ENCODE results near the gene LETMD1. TPM values are rescaled to one million over a fixed set of nuclear protein-coding genes. Genes with fewer than 3 reads are reported as not detected.
"Not testable (repeated sequence)": the region's sequence is repeated elsewhere in the genome, so short reads cannot be mapped to it uniquely, and the experiment has no call there.

LETMD1 gene
- total RNA-seq, 1 donor from 2014 or later, result 29.2 TPM

DNA sequence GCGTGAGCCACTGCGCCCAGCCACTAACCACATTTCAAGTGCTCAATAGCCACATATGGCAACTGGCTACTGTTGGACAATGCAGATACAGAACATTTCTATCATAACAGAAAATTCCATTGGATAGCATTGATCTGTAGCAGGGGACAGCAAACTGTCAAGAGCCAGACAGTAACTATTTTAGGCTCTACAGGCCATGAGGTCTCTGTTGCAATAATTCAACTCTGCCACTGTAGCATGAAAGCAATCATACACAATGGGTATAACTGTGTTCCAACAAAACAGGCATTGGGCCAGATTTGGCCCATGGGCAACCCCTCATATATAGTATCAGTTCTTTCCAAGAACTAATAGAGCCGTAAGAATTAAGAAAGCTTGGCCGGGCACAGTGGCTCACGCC is 27.3 kb downstream of the LETMD1 start:
- no peak overlapping the region for H3K4me3 ChIP-seq (ENCODE audit: low read depth, low read length)
- TF ChIP-seq, protein P1, sequence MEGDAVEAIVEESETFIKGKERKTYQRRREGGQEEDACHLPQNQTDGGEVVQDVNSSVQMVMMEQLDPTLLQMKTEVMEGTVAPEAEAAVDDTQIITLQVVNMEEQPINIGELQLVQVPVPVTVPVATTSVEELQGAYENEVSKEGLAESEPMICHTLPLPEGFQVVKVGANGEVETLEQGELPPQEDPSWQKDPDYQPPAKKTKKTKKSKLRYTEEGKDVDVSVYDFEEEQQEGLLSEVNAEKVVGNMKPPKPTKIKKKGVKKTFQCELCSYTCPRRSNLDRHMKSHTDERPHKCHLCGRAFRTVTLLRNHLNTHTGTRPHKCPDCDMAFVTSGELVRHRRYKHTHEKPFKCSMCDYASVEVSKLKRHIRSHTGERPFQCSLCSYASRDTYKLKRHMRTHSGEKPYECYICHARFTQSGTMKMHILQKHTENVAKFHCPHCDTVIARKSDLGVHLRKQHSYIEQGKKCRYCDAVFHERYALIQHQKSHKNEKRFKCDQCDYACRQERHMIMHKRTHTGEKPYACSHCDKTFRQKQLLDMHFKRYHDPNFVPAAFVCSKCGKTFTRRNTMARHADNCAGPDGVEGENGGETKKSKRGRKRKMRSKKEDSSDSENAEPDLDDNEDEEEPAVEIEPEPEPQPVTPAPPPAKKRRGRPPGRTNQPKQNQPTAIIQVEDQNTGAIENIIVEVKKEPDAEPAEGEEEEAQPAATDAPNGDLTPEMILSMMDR (conservative IDR thresholded peaks at IDR 0.05; ENCODE audit: low read depth, low read length), result no peak
- no peak for DNase-seq (ENCODE audit: low read depth)

DNA sequence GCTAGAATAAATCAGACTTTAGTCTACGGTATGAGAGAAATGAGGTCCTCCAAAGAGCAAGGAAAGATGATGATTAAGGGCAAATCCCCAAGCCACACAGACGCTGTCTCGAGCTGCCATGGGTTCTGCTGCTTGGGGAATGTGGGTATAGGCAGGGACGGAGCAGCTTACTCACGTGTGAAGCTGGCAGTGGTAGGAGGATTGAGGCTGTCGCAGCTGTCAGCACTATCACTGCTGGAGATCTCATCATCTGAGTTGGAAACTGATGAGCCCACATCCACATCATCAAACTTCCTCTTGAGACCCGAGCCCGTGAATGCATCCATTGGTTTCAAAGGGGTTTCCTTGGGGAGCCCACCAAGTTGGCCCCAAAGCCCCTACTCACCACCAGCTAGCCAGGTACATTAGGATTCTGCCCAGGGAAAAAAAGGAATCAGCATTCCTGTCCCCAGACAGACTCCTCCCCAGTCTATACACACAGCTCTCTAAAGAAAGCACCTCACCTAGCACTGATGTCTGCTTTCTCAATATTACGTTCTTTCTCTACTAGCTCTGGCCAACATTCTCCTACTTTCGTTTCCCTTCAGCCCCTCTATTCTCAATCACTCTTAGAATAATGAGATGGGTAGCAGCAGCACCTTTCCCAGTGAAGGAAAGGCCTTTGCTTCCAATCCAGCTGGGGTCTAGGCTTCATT is 28.3 kb downstream of the LETMD1 start:
- no peak for DNase-seq (ENCODE audit: low read depth)
- TF ChIP-seq, protein P1 (conservative IDR thresholded peaks at IDR 0.05; ENCODE audit: low read depth, low read length), result no peak
- H3K4me3 ChIP-seq (ENCODE audit: low read depth, low read length), result no peak overlapping the region

DNA sequence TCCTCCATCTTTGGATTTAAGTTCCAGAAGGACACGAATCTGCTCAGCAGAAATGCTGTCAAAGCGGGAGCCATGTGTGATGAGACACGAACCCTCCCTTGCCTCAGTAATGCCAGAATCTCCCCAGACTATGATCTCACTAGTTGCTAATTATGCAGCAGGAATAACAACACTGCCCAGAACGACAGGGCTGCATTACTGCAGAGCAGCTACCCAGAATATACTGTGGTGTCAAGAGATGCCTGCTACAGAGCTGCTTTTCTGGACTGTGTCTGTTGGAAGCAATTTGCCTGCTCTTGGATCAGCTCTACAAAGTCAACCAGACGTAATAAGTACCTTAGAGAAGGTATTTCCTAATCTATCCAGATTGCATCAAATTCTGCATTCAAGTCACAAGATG is 29.8 kb downstream of the LETMD1 start:
- no peak overlapping the region for H3K4me3 ChIP-seq (ENCODE audit: low read depth, low read length)
- no peak for DNase-seq (ENCODE audit: low read depth)
- TF ChIP-seq, protein P1 (conservative IDR thresholded peaks at IDR 0.05; ENCODE audit: low read depth, low read length), result no peak

DNA sequence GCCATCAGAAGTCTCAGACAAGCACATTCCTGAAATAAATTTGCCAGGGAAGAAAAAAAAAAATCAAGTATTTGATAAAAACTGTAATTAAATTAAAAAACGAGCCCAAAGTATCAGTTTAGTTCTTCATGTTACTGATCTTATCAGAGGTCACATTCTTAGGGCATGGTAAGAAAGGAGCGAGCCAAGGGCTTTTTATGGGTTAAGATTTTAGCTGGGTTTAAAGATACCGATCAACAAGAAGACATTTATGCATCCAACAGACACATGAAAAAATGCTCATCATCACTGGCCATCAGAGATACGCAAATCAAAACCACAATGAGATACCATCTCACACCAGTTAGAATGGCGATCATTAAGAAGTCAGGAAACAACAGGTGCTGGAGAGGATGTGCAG is 30.2 kb downstream of the LETMD1 start:
- DNase-seq (ENCODE audit: low read depth); H3K4me3 ChIP-seq (ENCODE audit: low read depth, low read length): not testable (repeated sequence)

DNA sequence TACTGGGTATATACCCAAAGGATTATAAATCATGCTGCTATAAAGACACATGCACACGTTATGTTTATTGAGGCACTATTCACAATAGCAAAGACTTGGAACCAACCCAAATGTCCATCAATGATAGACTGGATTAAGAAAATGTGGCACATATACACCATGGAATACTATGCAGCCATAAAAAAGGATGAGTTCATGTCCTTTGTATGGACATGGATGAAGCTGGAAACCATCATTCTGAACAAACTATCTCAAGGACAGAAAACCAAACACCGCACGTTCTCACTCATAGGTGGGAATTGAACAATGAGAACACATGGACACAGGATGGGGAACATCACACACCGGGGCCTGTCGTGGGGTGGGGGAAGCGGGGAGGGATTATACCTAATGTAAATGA is 30.7 kb downstream of the LETMD1 start:
- H3K4me3 ChIP-seq (ENCODE audit: low read depth, low read length), result not testable (repeated sequence)

DNA sequence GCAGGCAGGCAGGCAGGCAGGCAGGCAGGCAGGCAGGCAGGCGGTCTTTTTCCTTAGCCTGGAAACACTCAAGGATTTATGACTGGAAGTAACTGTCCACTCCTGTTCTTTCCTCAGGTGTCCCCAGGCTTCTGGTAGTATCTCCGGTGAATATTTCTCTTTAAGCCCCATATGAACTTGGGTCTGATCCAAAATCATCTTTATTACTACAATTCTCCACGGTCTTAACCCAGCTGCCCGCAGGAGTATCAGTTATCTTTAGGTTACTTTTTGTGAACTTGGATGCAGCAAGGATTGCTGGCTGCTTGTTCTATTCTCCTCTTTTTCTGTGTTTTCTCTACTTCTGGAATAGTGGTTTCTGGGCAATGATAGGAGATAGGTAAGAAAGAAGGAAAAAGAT is 32.0 kb downstream of the LETMD1 start:
- TF ChIP-seq, protein P1 (conservative IDR thresholded peaks at IDR 0.05; ENCODE audit: low read depth, low read length), result no peak
- H3K4me3 ChIP-seq (ENCODE audit: low read depth, low read length), result no peak overlapping the region
- DNase-seq (ENCODE audit: low read depth), result no peak

More for the DNA sequence above, 30.7 kb downstream of the LETMD1 start:
- not testable (repeated sequence) for DNase-seq (ENCODE audit: low read depth)

DNA sequence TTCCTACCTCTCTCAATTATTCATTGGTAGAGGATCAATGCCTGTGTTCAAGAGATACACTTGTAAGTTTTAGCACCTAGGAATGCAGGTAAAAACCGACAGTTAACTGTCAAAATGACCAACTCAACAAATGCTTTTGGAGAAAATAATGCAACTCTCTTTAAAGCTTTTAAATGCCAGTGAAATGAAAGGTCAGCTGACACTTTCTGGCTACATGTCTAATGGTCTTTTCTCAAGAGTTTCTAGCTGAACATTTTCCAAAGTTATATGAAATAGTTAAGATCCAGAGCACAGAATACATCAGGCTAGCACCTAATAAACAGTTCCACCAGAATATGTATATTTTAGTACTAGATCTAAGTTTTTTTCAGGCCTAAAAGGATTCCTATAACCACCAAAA is 33.3 kb downstream of the LETMD1 start:
- no peak overlapping the region for H3K4me3 ChIP-seq (ENCODE audit: low read depth, low read length)
- TF ChIP-seq, protein P1 (conservative IDR thresholded peaks at IDR 0.05; ENCODE audit: low read depth, low read length), result no peak
- no peak for DNase-seq (ENCODE audit: low read depth)

DNA sequence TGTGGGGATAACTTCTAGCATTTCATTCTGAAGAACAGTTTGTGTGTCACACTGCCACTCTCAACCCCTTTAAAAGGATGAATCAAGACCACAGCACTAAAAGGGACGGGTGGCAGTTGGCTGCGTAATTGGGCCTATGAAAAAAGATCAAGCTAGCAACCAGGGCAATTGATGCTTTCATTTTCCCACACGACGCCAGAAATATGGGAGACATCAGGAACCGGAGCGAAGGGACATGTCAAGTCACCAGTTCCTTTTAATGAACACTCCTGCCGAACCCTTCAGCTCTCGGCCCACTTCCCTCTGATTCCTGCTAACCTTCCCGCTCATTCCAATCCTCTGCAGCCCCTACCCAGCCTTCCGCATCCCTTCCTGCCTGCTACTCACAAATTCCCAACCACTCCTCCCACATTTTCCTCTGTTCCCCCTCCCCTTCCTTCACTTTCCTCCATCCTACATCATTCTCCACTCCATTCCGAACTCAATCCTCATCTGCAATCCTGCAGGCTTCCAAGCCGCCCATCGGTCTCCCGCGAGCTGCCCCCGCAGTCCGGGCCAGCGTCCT is 34.5 kb downstream of the LETMD1 start:
- H3K4me3 ChIP-seq (ENCODE audit: low read depth, low read length), result peak overlapping the region; percentile 93
- TF ChIP-seq, protein P1 (conservative IDR thresholded peaks at IDR 0.05; ENCODE audit: low read depth, low read length), result no peak
- DNase-seq (ENCODE audit: low read depth), result no peak
